Measurements from ENCODE around the gene TRA2B.
"Not testable (repeated sequence)": the region's sequence is repeated elsewhere in the genome, so short reads cannot be mapped to it uniquely, and the experiment has no call there.

TRA2B gene

DNA sequence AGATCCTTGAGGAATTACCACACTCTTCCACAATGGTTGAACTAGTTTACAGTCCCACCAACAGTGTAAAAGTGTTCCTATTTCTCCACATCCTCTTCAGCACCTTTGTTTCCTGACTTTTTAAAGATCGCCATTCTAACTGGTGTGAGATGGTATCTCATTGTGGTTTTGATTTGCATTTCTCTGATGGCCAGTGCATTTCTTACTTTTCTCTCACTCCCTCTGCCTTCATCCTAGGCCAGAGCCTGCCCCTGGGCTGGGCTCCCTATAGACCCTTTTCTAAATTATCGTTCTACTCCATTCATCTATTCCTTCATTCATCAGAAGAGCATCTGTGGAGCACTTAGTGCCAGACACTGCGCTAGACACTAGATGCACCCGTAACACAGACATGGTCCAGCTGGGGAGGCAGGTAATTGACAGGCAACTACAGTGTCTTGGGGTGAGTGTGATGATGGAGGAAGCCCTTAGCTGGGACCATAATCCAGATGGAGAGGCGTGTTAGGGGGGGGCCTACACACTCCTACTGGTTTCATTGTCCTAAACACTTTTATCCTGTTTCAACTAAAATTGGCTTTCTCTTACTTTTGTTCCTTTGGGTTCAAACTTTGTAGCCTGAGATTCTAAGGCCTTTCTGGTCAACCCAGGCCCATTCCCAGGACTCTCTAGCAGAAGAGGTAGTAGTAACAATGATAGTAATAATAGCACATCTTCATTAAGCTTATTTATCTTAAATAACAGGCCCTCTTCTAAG is 27.3 kb downstream of the TRA2B start:
- not testable (repeated sequence) for H3K4ac ChIP-seq (ENCODE audit: low read depth in 1 of 2, low read length in 2 of 2); H4K91ac ChIP-seq (ENCODE audit: low read length); H3K79me1 ChIP-seq (replicated peaks; ENCODE audit: low read length, poor library complexity, severe bottlenecking); H2BK5ac ChIP-seq (ENCODE audit: low read depth, low read length, poor library complexity, severe bottlenecking); H2AFZ ChIP-seq (ENCODE audit: low read depth, low read length); H3K23ac ChIP-seq (ENCODE audit: low read length in 2 of 2); H3K4me3 ChIP-seq (ENCODE audit: insufficient read depth in 1 of 2, low read depth in 1 of 2, low read length in 2 of 2); DNase-seq; H4K8ac ChIP-seq (ENCODE audit: low read length); H3K27ac ChIP-seq (ENCODE audit: low read length, poor library complexity, severe bottlenecking); H2BK120ac ChIP-seq (ENCODE audit: low read depth, low read length); H3K4me2 ChIP-seq (ENCODE audit: low read length, poor library complexity, severe bottlenecking); H3K9me3 ChIP-seq (ENCODE audit: control insufficient read depth, low read length); H2BK12ac ChIP-seq (ENCODE audit: low read length in 2 of 2); H2BK15ac ChIP-seq (ENCODE audit: low read depth, poor library complexity, severe bottlenecking); H2AK5ac ChIP-seq (ENCODE audit: low read length, severe bottlenecking); H3K27me3 ChIP-seq (ENCODE audit: control insufficient read depth in 1 of 2, insufficient read depth in 1 of 2, low read length in 2 of 2); H3K4me1 ChIP-seq (ENCODE audit: control insufficient read depth, insufficient read depth, low read depth, low read length); H3K18ac ChIP-seq (ENCODE audit: low read depth in 1 of 2, low read length in 2 of 2); H3K14ac ChIP-seq (ENCODE audit: low read length in 2 of 2); H3K9ac ChIP-seq (ENCODE audit: low read length)
- peaks cover 11 to 28% of the 10 kb centered on the region in 2 experiments for H3K36me3 ChIP-seq (ENCODE audit: control insufficient read depth in 1 of 2, insufficient read depth in 2 of 2, low read depth in 1 of 2, low read length in 2 of 2)
- 100% methylated on average over 1 of the region's 5 CpGs for WGBS

DNA sequence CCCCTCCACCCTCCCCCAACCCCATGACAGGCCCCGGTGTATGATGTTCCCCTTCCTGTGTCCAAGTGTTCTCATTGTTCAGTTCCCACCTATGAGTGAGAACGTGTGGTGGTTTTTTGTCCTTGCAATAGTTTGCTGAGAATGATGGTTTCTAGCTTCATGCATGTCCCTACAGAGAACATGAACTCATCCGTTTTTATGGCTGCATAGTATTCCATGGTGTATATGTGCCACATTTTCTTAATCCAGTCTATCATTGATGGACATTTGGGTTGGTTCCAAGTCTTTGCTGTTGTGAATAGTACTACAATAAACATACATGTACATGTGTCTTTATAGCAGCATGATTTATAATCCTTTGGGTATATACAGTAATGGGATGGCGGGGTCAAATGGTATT is 27.9 kb downstream of the TRA2B start:
- H3K27me3 ChIP-seq (ENCODE audit: control insufficient read depth in 1 of 2, insufficient read depth in 1 of 2, low read length in 2 of 2); H3K9me3 ChIP-seq (ENCODE audit: control insufficient read depth, low read length); H3K18ac ChIP-seq (ENCODE audit: low read depth in 1 of 2, low read length in 2 of 2); H3K4ac ChIP-seq (ENCODE audit: low read depth in 1 of 2, low read length in 2 of 2); H3K4me3 ChIP-seq (ENCODE audit: insufficient read depth in 1 of 2, low read depth in 1 of 2, low read length in 2 of 2); H2BK5ac ChIP-seq (ENCODE audit: low read depth, low read length, poor library complexity, severe bottlenecking); H2BK120ac ChIP-seq (ENCODE audit: low read depth, low read length); H3K4me2 ChIP-seq (ENCODE audit: low read length, poor library complexity, severe bottlenecking); H4K8ac ChIP-seq (ENCODE audit: low read length); H2BK12ac ChIP-seq (ENCODE audit: low read length in 2 of 2); DNase-seq; H3K14ac ChIP-seq (ENCODE audit: low read length in 2 of 2); H3K27ac ChIP-seq (ENCODE audit: low read length, poor library complexity, severe bottlenecking); H3K23ac ChIP-seq (ENCODE audit: low read length in 2 of 2); H3K79me1 ChIP-seq (replicated peaks; ENCODE audit: low read length, poor library complexity, severe bottlenecking); H2BK15ac ChIP-seq (ENCODE audit: low read depth, poor library complexity, severe bottlenecking); H2AK5ac ChIP-seq (ENCODE audit: low read length, severe bottlenecking); H3K4me1 ChIP-seq (ENCODE audit: control insufficient read depth, insufficient read depth, low read depth, low read length); H2AFZ ChIP-seq (ENCODE audit: low read depth, low read length); H4K91ac ChIP-seq (ENCODE audit: low read length); H3K9ac ChIP-seq (ENCODE audit: low read length): not testable (repeated sequence)
- 92% methylated on average over 3 of the region's 4 CpGs for WGBS
- H3K36me3 ChIP-seq (ENCODE audit: control insufficient read depth in 1 of 2, insufficient read depth in 2 of 2, low read depth in 1 of 2, low read length in 2 of 2): peaks cover 11 to 23% of the 10 kb centered on the region in 2 experiments

GRCh38 chr3:185900228-185900627 is 37.6 kb downstream of the TRA2B start:
- H3K14ac ChIP-seq (ENCODE audit: low read length in 2 of 2): no peak overlapping the region
- no peak overlapping the region for H4K91ac ChIP-seq (ENCODE audit: low read length)
- no peak overlapping the region for H3K4me2 ChIP-seq (ENCODE audit: low read length, poor library complexity, severe bottlenecking)
- H3K9ac ChIP-seq (ENCODE audit: low read length): no peak overlapping the region
- H3K9me3 ChIP-seq (ENCODE audit: control insufficient read depth, low read length): no peaks in the 10 kb centered on the region
- no peak overlapping the region for H2AK5ac ChIP-seq (ENCODE audit: low read length, severe bottlenecking)
- peak; percentile 96 for DNase-seq
- H3K27ac ChIP-seq (ENCODE audit: low read length, poor library complexity, severe bottlenecking): peak overlapping the region; percentile 51
- no peak overlapping the region for H3K23ac ChIP-seq (ENCODE audit: low read length in 2 of 2)
- no peaks in the 10 kb centered on the region for H3K36me3 ChIP-seq (ENCODE audit: control insufficient read depth in 1 of 2, insufficient read depth in 2 of 2, low read depth in 1 of 2, low read length in 2 of 2)
- no peak overlapping the region for H4K8ac ChIP-seq (ENCODE audit: low read length)
- H2AFZ ChIP-seq (ENCODE audit: low read depth, low read length): no peak overlapping the region
- no peak overlapping the region for H3K18ac ChIP-seq (ENCODE audit: low read depth in 1 of 2, low read length in 2 of 2)
- no peaks in the 10 kb centered on the region for H3K79me1 ChIP-seq (replicated peaks; ENCODE audit: low read length, poor library complexity, severe bottlenecking)
- no peak overlapping the region for H3K4ac ChIP-seq (ENCODE audit: low read depth in 1 of 2, low read length in 2 of 2)
- peaks cover 3% of the 10 kb centered on the region for H3K4me1 ChIP-seq (ENCODE audit: control insufficient read depth, insufficient read depth, low read depth, low read length)
- no peak overlapping the region for H2BK12ac ChIP-seq (ENCODE audit: low read length in 2 of 2)
- WGBS: 0% methylated on average over 1 of the region's 1 CpG
- no peak overlapping the region for H2BK15ac ChIP-seq (ENCODE audit: low read depth, poor library complexity, severe bottlenecking)
- no peaks in the 10 kb centered on the region for H3K27me3 ChIP-seq (ENCODE audit: control insufficient read depth in 1 of 2, insufficient read depth in 1 of 2, low read length in 2 of 2)
- no peak overlapping the region for H2BK120ac ChIP-seq (ENCODE audit: low read depth, low read length)
- H3K4me3 ChIP-seq (ENCODE audit: insufficient read depth in 1 of 2, low read depth in 1 of 2, low read length in 2 of 2): no peak overlapping the region
- H2BK5ac ChIP-seq (ENCODE audit: low read depth, low read length, poor library complexity, severe bottlenecking): no peak overlapping the region

DNA sequence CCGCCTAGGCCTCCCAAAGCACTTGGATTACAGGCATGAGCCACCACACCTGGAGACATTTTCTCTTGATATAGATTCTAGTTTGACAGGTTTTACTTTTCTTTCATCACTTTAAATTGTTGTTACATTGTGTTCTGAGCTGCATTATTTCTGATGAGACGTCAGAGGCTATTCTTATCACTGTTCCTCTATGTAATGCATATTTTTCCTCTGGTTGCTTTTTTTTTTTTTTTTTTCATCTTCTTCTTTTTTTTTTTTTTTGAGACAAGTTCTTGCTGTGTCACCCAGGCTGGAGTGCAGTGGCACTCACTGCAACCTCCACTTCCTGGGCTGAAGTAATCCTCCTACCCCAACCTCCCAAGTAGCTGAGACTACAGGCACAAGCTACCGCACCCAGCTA is 41.2 kb downstream of the TRA2B start:
- Histone ChIP-seq H2BK5ac (ENCODE audit: low read depth, low read length, poor library complexity, severe bottlenecking) (no peak overlapping the region), H3K18ac (ENCODE audit: low read depth in 1 of 2, low read length in 2 of 2) (no peak overlapping the region), H3K23ac (ENCODE audit: low read length in 2 of 2) (no peak overlapping the region), H2BK12ac (ENCODE audit: low read length in 2 of 2) (no peak overlapping the region), H3K27me3 (ENCODE audit: control insufficient read depth in 1 of 2, insufficient read depth in 1 of 2, low read length in 2 of 2) (peaks cover 0 to under 1% of the 10 kb centered on the region in 2 experiments), H3K4me2 (ENCODE audit: low read length, poor library complexity, severe bottlenecking) (no peak overlapping the region), H2BK15ac (ENCODE audit: low read depth, poor library complexity, severe bottlenecking) (no peak overlapping the region), H3K9me3 (ENCODE audit: control insufficient read depth, low read length) (no peaks in the 10 kb centered on the region), H2AK5ac (ENCODE audit: low read length, severe bottlenecking) (no peak overlapping the region), H4K91ac (ENCODE audit: low read length) (no peak overlapping the region), H3K36me3 (ENCODE audit: control insufficient read depth in 1 of 2, insufficient read depth in 2 of 2, low read depth in 1 of 2, low read length in 2 of 2) (no peaks in the 10 kb centered on the region), H3K4ac (ENCODE audit: low read depth in 1 of 2, low read length in 2 of 2) (no peak overlapping the region), H3K79me1 (replicated peaks; ENCODE audit: low read length, poor library complexity, severe bottlenecking) (no peaks in the 10 kb centered on the region), H3K4me1 (ENCODE audit: control insufficient read depth, insufficient read depth, low read depth, low read length) (peaks cover 3% of the 10 kb centered on the region), H4K8ac (ENCODE audit: low read length) (no peak overlapping the region), H3K14ac (ENCODE audit: low read length in 2 of 2) (no peak overlapping the region), H3K27ac (ENCODE audit: low read length, poor library complexity, severe bottlenecking) (no peak overlapping the region), H2AFZ (ENCODE audit: low read depth, low read length) (no peak overlapping the region), H2BK120ac (ENCODE audit: low read depth, low read length) (no peak overlapping the region), H3K4me3 (ENCODE audit: insufficient read depth in 1 of 2, low read depth in 1 of 2, low read length in 2 of 2) (no peak overlapping the region), H3K9ac (ENCODE audit: low read length) (no peak overlapping the region)
- 100% methylated on average over 1 of the region's 3 CpGs for WGBS
- DNase-seq: no peak
